Lower leg skin (tissue), 4 donors: ENCODE data around the gene IL6R. TPM values are rescaled to one million over a fixed set of nuclear protein-coding genes. Genes with fewer than 3 reads are reported as not detected.

Experiments used
- DNase-seq, 2 donors: peaks; one replicate each; pipeline ENCODE4 v3.0.0-alpha.2; 2019; ENCODE audit warnings: low spot score in 2 of 2
- H3K4me3 ChIP-seq: fragments of 200-600 bp; sonication (generic); 2 replicates; pipeline ENCODE4 v1.5.1; 2017; ENCODE audit warnings: mild to moderate bottlenecking, low read depth; ENCODE audit not compliant: poor library complexity, severe bottlenecking
- CTCF ChIP-seq, 3 donors: fragments of 450-650 bp; IDR thresholded peaks; one replicate each; pipeline ENCODE4 v1.5.1; 2016; ENCODE audit warnings: antibody characterized with exemption in 3 of 3, mild to moderate bottlenecking in 3 of 3, moderate library complexity in 2 of 3
- POLR2A ChIP-seq, 2 donors: fragments of 450-650 bp; IDR thresholded peaks; one replicate each; pipeline ENCODE4 v1.6.1; 2016 to 2017; ENCODE audit warnings: antibody characterized with exemption in 2 of 2, mild to moderate bottlenecking in 1 of 2, moderate library complexity in 1 of 2
- WGBS, 2 donors: methylation state at CpG; one replicate each; pipeline ENCODE4 v1.1.5; 2018; 5-methylcytosine and 5-hydroxymethylcytosine counted together
- intact Hi-C: fragments of 100-400 bp; cut with DNase I; formaldehyde crosslinking; loops from one replicate; pipeline ENCODE4 v1.15.0; 2023; ENCODE audit warnings: low total_unique reads
- total RNA-seq, 4 donors: library from RNA; depleted of rRNA; stranded (reverse); fragments of >200 nt; gene quantifications; one replicate each; pipeline ENCODE4 v1.1.0, GENCODE V29; 2016

The IL6R gene
- total RNA-seq, 4 donors from 2014 or later: 14.7 to 42.1 (median 21.8) TPM

- intact Hi-C loops: no loop called here
- no peak for DNase-seq
Observed at GRCh38 chr1:154379301-154379700, 25.8 kb upstream of the IL6R start.

GRCh38 chr1:154384650-154385489 is 20.3 kb upstream of the IL6R start:
- WGBS, 2 donors: 63 to 67% methylated on average over 8 of the region's 8 CpGs
- peak in 1 of 2 donors; percentile 10 for DNase-seq
- no peak overlapping the region for H3K4me3 ChIP-seq
- no peak for TF ChIP-seq POLR2A (IDR thresholded peaks at IDR 0.05)
- no peak for TF ChIP-seq CTCF (IDR thresholded peaks at IDR 0.05)
- intact Hi-C loops: no loop called here

More at GRCh38 chr1:154379301-154379700, 25.8 kb upstream of the IL6R start:
- TF ChIP-seq CTCF (IDR thresholded peaks at IDR 0.05) (no peak), POLR2A (IDR thresholded peaks at IDR 0.05) (no peak)
- H3K4me3 ChIP-seq: no peak overlapping the region
- WGBS, 2 donors: 83 to 89% methylated on average over 16 of the region's 16 CpGs

- DNase-seq: peak in 1 of 2 donors; percentile 83
- intact Hi-C loops: no loop called here
- WGBS, 2 donors: 65 to 79% methylated on average over 11 of the region's 11 CpGs
- no peak overlapping the region for H3K4me3 ChIP-seq
- no peak for TF ChIP-seq CTCF (IDR thresholded peaks at IDR 0.05)
- no peak for TF ChIP-seq POLR2A (IDR thresholded peaks at IDR 0.05)
Observed at GRCh38 chr1:154386643-154387352, 18.3 kb upstream of the IL6R start.

- WGBS, 2 donors: 39 to 49% methylated on average over 9 of the region's 9 CpGs
- no peak for DNase-seq
- intact Hi-C loops: no loop called here
- TF ChIP-seq CTCF (IDR thresholded peaks at IDR 0.05): no peak
- TF ChIP-seq POLR2A (IDR thresholded peaks at IDR 0.05): no peak
- H3K4me3 ChIP-seq: no peak overlapping the region
Observed at GRCh38 chr1:154391086-154391770, 13.9 kb upstream of the IL6R start.

GRCh38 chr1:154398141-154398540 is 7.0 kb upstream of the IL6R start:
- intact Hi-C loops: no loop called here
- no peak for TF ChIP-seq CTCF (IDR thresholded peaks at IDR 0.05)
- no peak for TF ChIP-seq POLR2A (IDR thresholded peaks at IDR 0.05)
- peak in 1 of 2 donors; percentile 25 for DNase-seq
- 53 to 64% methylated on average over 4 of the region's 4 CpGs for WGBS, 2 donors
- H3K4me3 ChIP-seq: no peak overlapping the region
